Transverse colon (tissue), 4 donors: ENCODE results near the gene CACNA1C.

Experiments
- EP300 ChIP-seq: sonication (generic); formaldehyde crosslinking; IDR thresholded peaks from one replicate; pipeline ENCODE4 v1.6.1; 2017; ENCODE audit warnings: antibody characterized with exemption, low read depth
- POLR2A ChIP-seq: fragments of 450-650 bp; IDR thresholded peaks from one replicate; pipeline ENCODE4 v1.6.1; 2016; ENCODE audit warnings: antibody characterized with exemption, mild to moderate bottlenecking, moderate library complexity
- POLR2AphosphoS5 ChIP-seq, 3 donors: sonication (generic); formaldehyde crosslinking; IDR thresholded peaks; one replicate each; pipeline ENCODE4 v1.6.1; 2016; ENCODE audit warnings: antibody characterized with exemption in 3 of 3
- TF ChIP-seq, protein P1 (sequence below), 5 experiments: fragments of 200-600 bp in 3 of 5; fragments of 450-650 bp in 2 of 5; sonication (generic) in 3 of 5; IDR thresholded peaks; 1 replicate in 2 of 5; 2 replicates in 3 of 5; pipeline ENCODE4 v1.5.1; 2016 to 2017; ENCODE audit warnings: antibody characterized with exemption in 5 of 5, inconsistent platforms in 3 of 5, mild to moderate bottlenecking in 2 of 5, moderate library complexity in 1 of 5

DNA sequence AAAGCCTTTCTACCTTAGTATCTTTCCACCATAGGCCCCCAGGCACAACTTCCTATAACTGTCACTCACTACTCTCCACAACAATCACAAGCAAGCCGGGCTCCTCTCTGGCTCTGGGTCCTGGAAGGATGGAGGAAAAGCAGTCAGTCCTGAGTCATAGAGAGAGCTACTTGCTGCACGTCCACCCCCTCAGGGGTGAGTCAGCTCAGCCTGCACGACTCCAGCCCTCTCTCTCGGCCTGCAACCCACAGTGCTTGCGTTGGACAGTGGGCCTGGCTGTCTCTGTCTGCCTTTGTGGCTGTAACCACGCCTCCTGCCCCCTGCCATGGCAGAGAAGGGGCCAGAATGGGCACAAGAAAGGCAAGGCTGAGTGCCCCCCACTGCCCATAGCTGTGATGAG, 587.9 kb downstream of the CACNA1C start:
- TF ChIP-seq, protein P1, sequence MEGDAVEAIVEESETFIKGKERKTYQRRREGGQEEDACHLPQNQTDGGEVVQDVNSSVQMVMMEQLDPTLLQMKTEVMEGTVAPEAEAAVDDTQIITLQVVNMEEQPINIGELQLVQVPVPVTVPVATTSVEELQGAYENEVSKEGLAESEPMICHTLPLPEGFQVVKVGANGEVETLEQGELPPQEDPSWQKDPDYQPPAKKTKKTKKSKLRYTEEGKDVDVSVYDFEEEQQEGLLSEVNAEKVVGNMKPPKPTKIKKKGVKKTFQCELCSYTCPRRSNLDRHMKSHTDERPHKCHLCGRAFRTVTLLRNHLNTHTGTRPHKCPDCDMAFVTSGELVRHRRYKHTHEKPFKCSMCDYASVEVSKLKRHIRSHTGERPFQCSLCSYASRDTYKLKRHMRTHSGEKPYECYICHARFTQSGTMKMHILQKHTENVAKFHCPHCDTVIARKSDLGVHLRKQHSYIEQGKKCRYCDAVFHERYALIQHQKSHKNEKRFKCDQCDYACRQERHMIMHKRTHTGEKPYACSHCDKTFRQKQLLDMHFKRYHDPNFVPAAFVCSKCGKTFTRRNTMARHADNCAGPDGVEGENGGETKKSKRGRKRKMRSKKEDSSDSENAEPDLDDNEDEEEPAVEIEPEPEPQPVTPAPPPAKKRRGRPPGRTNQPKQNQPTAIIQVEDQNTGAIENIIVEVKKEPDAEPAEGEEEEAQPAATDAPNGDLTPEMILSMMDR (IDR thresholded peaks at IDR 0.05) = no peak
- TF ChIP-seq EP300 (no peak), POLR2A (no peak), POLR2AphosphoS5 (IDR thresholded peaks at IDR 0.05) (no peak)
